ENCODE measurements around the gene ANKIB1.
"Not testable (repeated sequence)": the region's sequence is repeated elsewhere in the genome, so short reads cannot be mapped to it uniquely, and the experiment has no call there.

The ANKIB1 gene

DNA sequence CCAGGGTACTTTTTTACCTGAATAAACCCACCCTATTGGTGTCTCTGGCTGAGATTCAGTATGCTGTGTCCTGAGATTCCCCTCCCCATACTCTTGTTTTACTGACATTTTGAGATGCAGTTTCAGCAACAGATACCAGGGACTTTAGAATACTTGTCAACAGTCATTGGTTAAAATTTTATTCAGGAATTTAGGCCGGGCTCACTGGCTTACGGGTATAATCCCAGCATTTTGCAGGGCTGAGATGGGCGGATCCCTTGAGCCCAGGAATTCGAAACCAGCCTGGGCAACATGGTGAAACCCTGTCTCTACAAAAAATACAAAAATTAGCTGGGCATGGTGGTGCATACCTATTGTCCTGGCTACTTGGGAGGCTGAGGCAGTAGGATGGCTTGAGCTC, 111.5 kb downstream of the ANKIB1 start:
- no peak overlapping the region for H3K27ac ChIP-seq (replicated peaks)
- TF ChIP-seq, protein P1, sequence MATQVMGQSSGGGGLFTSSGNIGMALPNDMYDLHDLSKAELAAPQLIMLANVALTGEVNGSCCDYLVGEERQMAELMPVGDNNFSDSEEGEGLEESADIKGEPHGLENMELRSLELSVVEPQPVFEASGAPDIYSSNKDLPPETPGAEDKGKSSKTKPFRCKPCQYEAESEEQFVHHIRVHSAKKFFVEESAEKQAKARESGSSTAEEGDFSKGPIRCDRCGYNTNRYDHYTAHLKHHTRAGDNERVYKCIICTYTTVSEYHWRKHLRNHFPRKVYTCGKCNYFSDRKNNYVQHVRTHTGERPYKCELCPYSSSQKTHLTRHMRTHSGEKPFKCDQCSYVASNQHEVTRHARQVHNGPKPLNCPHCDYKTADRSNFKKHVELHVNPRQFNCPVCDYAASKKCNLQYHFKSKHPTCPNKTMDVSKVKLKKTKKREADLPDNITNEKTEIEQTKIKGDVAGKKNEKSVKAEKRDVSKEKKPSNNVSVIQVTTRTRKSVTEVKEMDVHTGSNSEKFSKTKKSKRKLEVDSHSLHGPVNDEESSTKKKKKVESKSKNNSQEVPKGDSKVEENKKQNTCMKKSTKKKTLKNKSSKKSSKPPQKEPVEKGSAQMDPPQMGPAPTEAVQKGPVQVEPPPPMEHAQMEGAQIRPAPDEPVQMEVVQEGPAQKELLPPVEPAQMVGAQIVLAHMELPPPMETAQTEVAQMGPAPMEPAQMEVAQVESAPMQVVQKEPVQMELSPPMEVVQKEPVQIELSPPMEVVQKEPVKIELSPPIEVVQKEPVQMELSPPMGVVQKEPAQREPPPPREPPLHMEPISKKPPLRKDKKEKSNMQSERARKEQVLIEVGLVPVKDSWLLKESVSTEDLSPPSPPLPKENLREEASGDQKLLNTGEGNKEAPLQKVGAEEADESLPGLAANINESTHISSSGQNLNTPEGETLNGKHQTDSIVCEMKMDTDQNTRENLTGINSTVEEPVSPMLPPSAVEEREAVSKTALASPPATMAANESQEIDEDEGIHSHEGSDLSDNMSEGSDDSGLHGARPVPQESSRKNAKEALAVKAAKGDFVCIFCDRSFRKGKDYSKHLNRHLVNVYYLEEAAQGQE (IDR thresholded peaks at IDR 0.05; ENCODE audit: insufficient replicate concordance, low read depth) = no peak
- TF ChIP-seq POLR2AphosphoS5 (IDR thresholded peaks at IDR 0.05; ENCODE audit: low read depth) = no peak
- no peak for TF ChIP-seq SPI1 (IDR thresholded peaks at IDR 0.05; ENCODE audit: borderline replicate concordance, low read depth)
- no peak for TF ChIP-seq GABPA (IDR thresholded peaks at IDR 0.05; ENCODE audit: low read depth)
- TF ChIP-seq, protein P2, sequence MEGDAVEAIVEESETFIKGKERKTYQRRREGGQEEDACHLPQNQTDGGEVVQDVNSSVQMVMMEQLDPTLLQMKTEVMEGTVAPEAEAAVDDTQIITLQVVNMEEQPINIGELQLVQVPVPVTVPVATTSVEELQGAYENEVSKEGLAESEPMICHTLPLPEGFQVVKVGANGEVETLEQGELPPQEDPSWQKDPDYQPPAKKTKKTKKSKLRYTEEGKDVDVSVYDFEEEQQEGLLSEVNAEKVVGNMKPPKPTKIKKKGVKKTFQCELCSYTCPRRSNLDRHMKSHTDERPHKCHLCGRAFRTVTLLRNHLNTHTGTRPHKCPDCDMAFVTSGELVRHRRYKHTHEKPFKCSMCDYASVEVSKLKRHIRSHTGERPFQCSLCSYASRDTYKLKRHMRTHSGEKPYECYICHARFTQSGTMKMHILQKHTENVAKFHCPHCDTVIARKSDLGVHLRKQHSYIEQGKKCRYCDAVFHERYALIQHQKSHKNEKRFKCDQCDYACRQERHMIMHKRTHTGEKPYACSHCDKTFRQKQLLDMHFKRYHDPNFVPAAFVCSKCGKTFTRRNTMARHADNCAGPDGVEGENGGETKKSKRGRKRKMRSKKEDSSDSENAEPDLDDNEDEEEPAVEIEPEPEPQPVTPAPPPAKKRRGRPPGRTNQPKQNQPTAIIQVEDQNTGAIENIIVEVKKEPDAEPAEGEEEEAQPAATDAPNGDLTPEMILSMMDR (IDR thresholded peaks at IDR 0.05; ENCODE audit: insufficient read depth, low read length) = no peak
- no peak for DNase-seq (ENCODE audit: low read depth in 1 of 2, low spot score in 1 of 2)
- H3K4me3 ChIP-seq (replicated peaks; ENCODE audit: insufficient read depth, low read length) = no peak overlapping the region
- H3K27me3 ChIP-seq (ENCODE audit: insufficient read depth, poor library complexity, severe bottlenecking) = no peaks in the 10 kb centered on the region

DNA sequence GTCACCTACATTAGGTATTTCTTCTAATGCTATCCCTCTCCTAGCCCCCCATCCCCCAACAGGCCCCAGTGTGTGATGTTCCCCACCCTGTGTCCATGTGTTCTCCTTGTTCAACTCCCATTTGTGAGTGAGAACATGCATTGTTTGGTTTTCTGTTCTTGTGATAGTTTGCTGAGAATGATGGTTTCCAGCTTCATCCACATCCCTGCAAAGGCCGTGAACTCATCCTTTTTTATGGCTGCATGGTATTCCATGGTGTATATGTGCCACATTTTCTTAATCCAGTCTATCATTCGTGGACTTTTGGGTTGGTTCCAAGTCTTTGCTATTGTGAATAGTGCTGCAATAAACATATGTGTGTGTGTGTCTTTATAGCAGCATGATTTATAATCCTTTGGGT, 113.4 kb downstream of the ANKIB1 start:
- not testable (repeated sequence) for H3K4me3 ChIP-seq (replicated peaks; ENCODE audit: insufficient read depth, low read length); DNase-seq (ENCODE audit: low read depth in 1 of 2, low spot score in 1 of 2); H3K27me3 ChIP-seq (ENCODE audit: insufficient read depth, poor library complexity, severe bottlenecking); H3K27ac ChIP-seq (replicated peaks)

DNA sequence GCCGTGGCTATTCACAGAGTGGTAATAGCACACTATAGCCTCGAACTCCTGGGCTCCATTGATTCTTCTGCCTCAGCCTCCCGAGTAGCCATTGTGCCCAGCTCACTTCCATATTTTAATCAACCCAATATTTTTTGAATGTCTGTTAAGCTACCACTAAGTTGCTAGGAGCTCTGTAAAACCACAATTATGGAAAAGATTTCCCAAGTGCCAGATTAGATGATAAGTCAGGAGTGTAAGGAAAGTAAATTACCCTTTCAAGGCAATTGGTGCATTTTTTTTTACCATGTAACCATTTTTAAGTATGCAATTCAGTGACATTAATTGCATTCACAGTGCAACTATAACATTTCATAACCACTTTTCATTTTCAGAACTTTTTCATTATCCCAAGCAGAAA, 114.0 kb downstream of the ANKIB1 start:
- TF ChIP-seq POLR2AphosphoS5 (IDR thresholded peaks at IDR 0.05; ENCODE audit: low read depth) (no peak), SPI1 (IDR thresholded peaks at IDR 0.05; ENCODE audit: borderline replicate concordance, low read depth) (no peak)
- no peak overlapping the region for H3K27ac ChIP-seq (replicated peaks)
- DNase-seq (ENCODE audit: low read depth in 1 of 2, low spot score in 1 of 2) = no peak

DNA sequence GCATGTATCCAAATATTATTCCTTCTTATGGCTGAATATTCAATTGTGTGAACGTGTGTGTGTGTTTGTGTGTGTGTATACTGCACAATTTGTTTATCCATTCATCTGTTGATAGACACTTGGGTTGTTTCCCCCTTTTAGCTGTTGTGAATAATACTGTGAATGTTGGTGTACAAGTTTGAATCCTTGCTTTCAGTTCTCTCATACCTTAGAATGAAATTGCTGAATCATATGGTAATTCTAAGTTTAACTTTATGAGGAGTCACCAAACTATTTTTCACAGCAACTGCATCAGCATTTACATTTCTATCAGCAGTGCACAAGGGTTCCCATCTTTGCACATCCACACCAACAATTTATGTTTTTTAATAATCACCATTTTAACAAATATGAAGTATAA, 114.6 kb downstream of the ANKIB1 start:
- TF ChIP-seq GABPA (IDR thresholded peaks at IDR 0.05; ENCODE audit: low read depth) (no peak), SPI1 (IDR thresholded peaks at IDR 0.05; ENCODE audit: borderline replicate concordance, low read depth) (no peak), POLR2AphosphoS5 (IDR thresholded peaks at IDR 0.05; ENCODE audit: low read depth) (no peak)
- TF ChIP-seq, protein P2 (IDR thresholded peaks at IDR 0.05; ENCODE audit: insufficient read depth, low read length) = no peak
- TF ChIP-seq, protein P1 (IDR thresholded peaks at IDR 0.05; ENCODE audit: insufficient replicate concordance, low read depth) = no peak
- Histone ChIP-seq H3K4me3 (replicated peaks; ENCODE audit: insufficient read depth, low read length) (no peak overlapping the region), H3K27ac (replicated peaks) (no peak overlapping the region), H3K27me3 (ENCODE audit: insufficient read depth, poor library complexity, severe bottlenecking) (no peaks in the 10 kb centered on the region)
- DNase-seq (ENCODE audit: low read depth in 1 of 2, low spot score in 1 of 2) = no peak

More for the DNA sequence above, 114.0 kb downstream of the ANKIB1 start:
- H3K4me3 ChIP-seq (replicated peaks; ENCODE audit: insufficient read depth, low read length) = no peak overlapping the region
- no peaks in the 10 kb centered on the region for H3K27me3 ChIP-seq (ENCODE audit: insufficient read depth, poor library complexity, severe bottlenecking)

DNA sequence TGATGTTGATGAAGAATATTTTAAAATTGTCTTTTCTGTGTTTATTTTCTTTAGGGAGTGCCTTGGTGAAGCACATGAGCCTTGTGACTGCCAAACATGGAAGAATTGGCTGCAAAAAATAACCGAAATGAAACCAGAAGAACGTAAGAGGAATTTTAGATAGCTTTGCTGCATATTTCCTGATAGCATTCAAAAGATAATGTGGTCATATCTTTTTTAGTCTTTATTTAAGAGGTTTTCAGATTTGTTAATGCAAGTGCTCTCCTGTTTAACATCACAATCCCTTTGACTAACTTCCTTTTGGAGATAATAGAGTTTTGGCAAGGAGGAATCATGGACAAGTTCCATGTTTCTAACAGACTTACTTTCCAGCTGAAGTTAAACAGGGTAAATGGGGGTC, 116.4 kb downstream of the ANKIB1 start:
- H3K27me3 ChIP-seq (ENCODE audit: insufficient read depth, poor library complexity, severe bottlenecking) = no peaks in the 10 kb centered on the region
- no peak overlapping the region for H3K4me3 ChIP-seq (replicated peaks; ENCODE audit: insufficient read depth, low read length)
- no peak for DNase-seq (ENCODE audit: low read depth in 1 of 2, low spot score in 1 of 2)
- H3K27ac ChIP-seq (replicated peaks) = no peak overlapping the region
- no peak for TF ChIP-seq SPI1 (IDR thresholded peaks at IDR 0.05; ENCODE audit: borderline replicate concordance, low read depth)
- TF ChIP-seq POLR2AphosphoS5 (IDR thresholded peaks at IDR 0.05; ENCODE audit: low read depth) = no peak
- TF ChIP-seq, protein P1 (IDR thresholded peaks at IDR 0.05; ENCODE audit: insufficient replicate concordance, low read depth) = no peak
- TF ChIP-seq, protein P2 (IDR thresholded peaks at IDR 0.05; ENCODE audit: insufficient read depth, low read length) = no peak
- TF ChIP-seq GABPA (IDR thresholded peaks at IDR 0.05; ENCODE audit: low read depth) = no peak

Data from HL-60 (cell line).